ENCODE results near the gene BEAN1.

DNA sequence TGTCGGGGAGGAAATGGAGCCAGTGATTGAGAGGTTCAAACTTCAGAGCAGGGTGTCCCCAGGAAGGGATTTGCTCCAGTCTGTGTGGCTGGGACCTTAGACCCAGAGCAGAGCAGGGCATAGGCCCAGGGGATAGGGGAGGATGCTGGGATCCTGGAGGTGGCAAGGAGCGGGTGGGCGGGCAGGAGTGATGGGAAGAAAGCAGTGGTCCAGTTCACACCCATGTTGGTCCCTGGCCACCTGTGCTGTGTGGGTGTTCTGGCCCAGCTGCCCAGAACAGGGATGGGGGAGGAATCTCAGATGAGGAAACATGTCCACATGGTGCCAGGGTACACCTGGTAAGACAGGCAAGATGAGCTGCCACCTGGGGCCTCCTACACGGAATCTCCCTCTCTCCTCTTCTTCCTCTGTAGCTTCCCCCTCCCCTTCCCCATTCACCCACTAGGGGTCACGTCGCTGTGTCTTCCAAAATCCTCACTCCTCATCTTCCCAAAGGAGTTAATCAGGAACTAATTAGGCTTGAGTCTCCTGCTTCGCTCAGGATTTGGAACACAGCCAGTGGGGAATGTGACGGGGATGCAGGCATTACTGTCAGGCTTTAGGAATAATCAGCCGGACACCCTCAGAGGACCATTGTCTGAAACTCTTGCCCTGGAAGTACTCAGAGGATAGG lies 2.3 kb downstream of the BEAN1 start:
- no peak for TF ChIP-seq POLR2A (IDR thresholded peaks at IDR 0.05)
- TF ChIP-seq, protein P1, sequence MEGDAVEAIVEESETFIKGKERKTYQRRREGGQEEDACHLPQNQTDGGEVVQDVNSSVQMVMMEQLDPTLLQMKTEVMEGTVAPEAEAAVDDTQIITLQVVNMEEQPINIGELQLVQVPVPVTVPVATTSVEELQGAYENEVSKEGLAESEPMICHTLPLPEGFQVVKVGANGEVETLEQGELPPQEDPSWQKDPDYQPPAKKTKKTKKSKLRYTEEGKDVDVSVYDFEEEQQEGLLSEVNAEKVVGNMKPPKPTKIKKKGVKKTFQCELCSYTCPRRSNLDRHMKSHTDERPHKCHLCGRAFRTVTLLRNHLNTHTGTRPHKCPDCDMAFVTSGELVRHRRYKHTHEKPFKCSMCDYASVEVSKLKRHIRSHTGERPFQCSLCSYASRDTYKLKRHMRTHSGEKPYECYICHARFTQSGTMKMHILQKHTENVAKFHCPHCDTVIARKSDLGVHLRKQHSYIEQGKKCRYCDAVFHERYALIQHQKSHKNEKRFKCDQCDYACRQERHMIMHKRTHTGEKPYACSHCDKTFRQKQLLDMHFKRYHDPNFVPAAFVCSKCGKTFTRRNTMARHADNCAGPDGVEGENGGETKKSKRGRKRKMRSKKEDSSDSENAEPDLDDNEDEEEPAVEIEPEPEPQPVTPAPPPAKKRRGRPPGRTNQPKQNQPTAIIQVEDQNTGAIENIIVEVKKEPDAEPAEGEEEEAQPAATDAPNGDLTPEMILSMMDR (IDR thresholded peaks at IDR 0.05): no peak
- TF ChIP-seq EP300 (IDR thresholded peaks at IDR 0.05): no peak
- no peak for TF ChIP-seq POLR2AphosphoS5 (IDR thresholded peaks at IDR 0.05)
